ENCODE data around the gene HEXD.

The HEXD gene

GRCh38 chr17:82415336-82415735 is 2.8 kb upstream of the HEXD start:
- DNase-seq (ENCODE audit: low spot score) = no peak

- no peak for DNase-seq (ENCODE audit: low spot score)
Observed at GRCh38 chr17:82415786-82416185, 2.4 kb upstream of the HEXD start.

GRCh38 chr17:82416264-82416663 is 1.9 kb upstream of the HEXD start:
- no peak for DNase-seq (ENCODE audit: low spot score)

GRCh38 chr17:82416771-82417170 is 1.4 kb upstream of the HEXD start:
- no peak for DNase-seq (ENCODE audit: low spot score)

GRCh38 chr17:82419540-82419939 is 1.4 kb downstream of the HEXD start:
- no peak for DNase-seq (ENCODE audit: low spot score)

- DNase-seq (ENCODE audit: low spot score) = no peak
Observed at GRCh38 chr17:82424001-82424862, 6.1 kb downstream of the HEXD start.

GRCh38 chr17:82424863-82425159 is 6.7 kb downstream of the HEXD start:
- DNase-seq (ENCODE audit: low spot score) = no peak

GRCh38 chr17:82428546-82428945 is 10.4 kb downstream of the HEXD start:
- DNase-seq (ENCODE audit: low spot score) = no peak

- DNase-seq (ENCODE audit: low spot score) = no peak
Observed at GRCh38 chr17:82429824-82430223, 11.7 kb downstream of the HEXD start.

- no peak for DNase-seq (ENCODE audit: low spot score)
Observed at GRCh38 chr17:82432017-82432416, 13.9 kb downstream of the HEXD start.

- no peak for DNase-seq (ENCODE audit: low spot score)
Observed at GRCh38 chr17:82433560-82434215, 15.5 kb downstream of the HEXD start.

GRCh38 chr17:82434216-82434565 is 16.0 kb downstream of the HEXD start:
- no peak for DNase-seq (ENCODE audit: low spot score)

GRCh38 chr17:82435103-82435502 is 17.0 kb downstream of the HEXD start:
- DNase-seq (ENCODE audit: low spot score) = no peak

GRCh38 chr17:82435601-82436583 is 17.7 kb downstream of the HEXD start:
- no peak for DNase-seq (ENCODE audit: low spot score)

GRCh38 chr17:82436601-82437324 is 18.6 kb downstream of the HEXD start:
- no peak for DNase-seq (ENCODE audit: low spot score)

- DNase-seq (ENCODE audit: low spot score) = no peak
Observed at GRCh38 chr17:82437325-82437668, 19.1 kb downstream of the HEXD start.

- DNase-seq (ENCODE audit: low spot score) = no peak
Observed at GRCh38 chr17:82438401-82439193, 20.4 kb downstream of the HEXD start.

- DNase-seq (ENCODE audit: low spot score) = no peak
Observed at GRCh38 chr17:82439194-82439828, 21.2 kb downstream of the HEXD start.

- DNase-seq (ENCODE audit: low spot score) = no peak
Observed at GRCh38 chr17:82439829-82440365, 21.8 kb downstream of the HEXD start.

- no peak for DNase-seq (ENCODE audit: low spot score)
Observed at GRCh38 chr17:82440469-82440981, 22.4 kb downstream of the HEXD start.

Data from Ammon's horn (tissue), 1 donor.